ENCODE measurements around the gene DGKI. TPM values are rescaled to one million over a fixed set of nuclear protein-coding genes. Genes with fewer than 3 reads are reported as not detected.
A peak's percentile ranks its signal among the peaks of the same experiment; 100 is the strongest.
"Not testable (repeated sequence)": the region's sequence is repeated elsewhere in the genome, so short reads cannot be mapped to it uniquely, and the experiment has no call there.

Gene DGKI
- polyA plus RNA-seq, 1 donor = 1.4 TPM

DNA sequence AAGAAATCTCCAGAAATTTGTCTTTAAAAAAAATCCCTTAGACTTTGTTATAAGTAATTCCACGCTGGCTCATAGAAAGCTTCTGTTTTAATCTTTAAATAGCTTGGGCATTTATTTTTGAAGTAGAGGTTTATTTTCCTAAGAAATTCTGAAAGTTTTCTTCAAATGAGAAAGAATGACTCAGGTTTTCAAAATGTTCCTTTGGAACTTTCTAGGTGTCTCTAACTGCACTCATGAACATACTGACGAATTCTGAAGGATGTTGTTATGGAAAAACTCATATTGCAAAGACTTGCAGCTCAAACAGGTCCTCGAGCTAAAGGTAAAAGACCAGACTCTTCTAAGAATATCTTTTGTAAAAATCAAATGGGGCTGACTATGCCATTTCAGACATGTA, 10.7 kb downstream of the DGKI start:
- Histone ChIP-seq H3K4me1 (ENCODE audit: control insufficient read depth, insufficient read depth, low read length) (no peaks in the 10 kb centered on the region), H3K9me3 (ENCODE audit: control insufficient read depth, low read depth, low read length) (peaks cover 3% of the 10 kb centered on the region), H3K27me3 (ENCODE audit: control insufficient read depth, insufficient read depth, low read length) (peaks cover 12% of the 10 kb centered on the region), H3K4me3 (ENCODE audit: low read length) (no peak overlapping the region), H3K36me3 (ENCODE audit: control insufficient read depth, insufficient read depth, low read length) (no peaks in the 10 kb centered on the region), H3K27ac (ENCODE audit: low read length) (no peak overlapping the region)
- 100% methylated on average over 1 of the region's 3 CpGs for WGBS (ENCODE audit: insufficient coverage, low lambda C conversion rate)
- no peak for DNase-seq

DNA sequence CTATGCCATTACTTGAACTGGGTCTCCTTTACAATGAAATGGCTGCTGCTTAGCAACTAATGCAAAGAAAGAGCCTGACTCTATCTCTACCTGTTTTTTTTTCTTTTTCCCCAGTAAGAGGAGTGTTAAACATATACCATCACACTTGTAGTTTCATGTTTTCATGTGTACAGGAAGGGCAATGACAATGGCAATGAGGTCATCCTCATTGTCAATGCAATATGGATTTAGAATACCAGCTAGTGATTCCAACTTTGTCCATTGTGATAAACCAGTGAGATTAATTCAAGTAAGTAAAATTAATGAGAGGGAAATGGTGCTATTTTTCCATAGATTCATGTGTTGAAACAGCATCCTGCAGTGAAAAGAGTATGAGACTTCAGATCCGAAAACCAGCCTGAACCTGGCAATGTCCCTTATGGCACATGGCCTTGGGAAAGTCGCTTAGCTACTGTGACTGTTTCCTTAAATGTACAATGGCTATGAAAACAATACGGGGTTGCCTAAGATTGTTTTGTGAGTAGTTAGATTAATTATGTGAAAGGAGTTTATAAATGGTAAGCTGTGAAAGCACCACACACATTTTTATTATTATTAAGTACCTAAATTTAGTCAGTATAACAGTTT, 11.2 kb downstream of the DGKI start:
- Histone ChIP-seq H3K9me3 (ENCODE audit: control insufficient read depth, low read depth, low read length) (peaks cover 3% of the 10 kb centered on the region), H3K36me3 (ENCODE audit: control insufficient read depth, insufficient read depth, low read length) (no peaks in the 10 kb centered on the region), H3K4me1 (ENCODE audit: control insufficient read depth, insufficient read depth, low read length) (no peaks in the 10 kb centered on the region), H3K27ac (ENCODE audit: low read length) (no peak overlapping the region), H3K27me3 (ENCODE audit: control insufficient read depth, insufficient read depth, low read length) (peaks cover 8% of the 10 kb centered on the region), H3K4me3 (ENCODE audit: low read length) (no peak overlapping the region)
- DNase-seq = no peak
- no CpG with 5 or more reads among the region's 3 CpGs for WGBS (ENCODE audit: insufficient coverage, low lambda C conversion rate)

DNA sequence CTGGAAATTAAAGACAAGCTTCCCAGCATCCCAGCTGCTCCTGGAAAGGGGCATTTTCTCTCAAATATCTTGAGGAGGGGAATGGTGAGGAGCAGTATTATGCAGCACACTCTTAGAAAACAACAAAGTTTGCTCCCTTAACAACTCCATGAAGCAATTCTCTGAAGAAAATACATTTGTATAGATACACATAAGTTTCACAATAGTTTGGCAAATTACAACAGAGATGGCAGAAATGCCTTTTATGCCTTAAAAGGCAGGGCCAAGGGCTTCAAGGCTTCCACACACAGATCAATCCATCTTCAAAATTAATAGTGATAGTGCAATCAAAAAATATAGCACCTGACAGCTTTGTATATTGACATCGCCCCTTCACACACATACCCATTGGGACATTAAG, 12.2 kb downstream of the DGKI start:
- peaks cover 3% of the 10 kb centered on the region for H3K9me3 ChIP-seq (ENCODE audit: control insufficient read depth, low read depth, low read length)
- no peak overlapping the region for H3K27ac ChIP-seq (ENCODE audit: low read length)
- peaks cover 2% of the 10 kb centered on the region for H3K27me3 ChIP-seq (ENCODE audit: control insufficient read depth, insufficient read depth, low read length)
- no peaks in the 10 kb centered on the region for H3K4me1 ChIP-seq (ENCODE audit: control insufficient read depth, insufficient read depth, low read length)
- DNase-seq = no peak
- H3K4me3 ChIP-seq (ENCODE audit: low read length) = no peak overlapping the region
- no CpG with 5 or more reads among the region's 1 CpG for WGBS (ENCODE audit: insufficient coverage, low lambda C conversion rate)
- H3K36me3 ChIP-seq (ENCODE audit: control insufficient read depth, insufficient read depth, low read length) = no peaks in the 10 kb centered on the region

DNA sequence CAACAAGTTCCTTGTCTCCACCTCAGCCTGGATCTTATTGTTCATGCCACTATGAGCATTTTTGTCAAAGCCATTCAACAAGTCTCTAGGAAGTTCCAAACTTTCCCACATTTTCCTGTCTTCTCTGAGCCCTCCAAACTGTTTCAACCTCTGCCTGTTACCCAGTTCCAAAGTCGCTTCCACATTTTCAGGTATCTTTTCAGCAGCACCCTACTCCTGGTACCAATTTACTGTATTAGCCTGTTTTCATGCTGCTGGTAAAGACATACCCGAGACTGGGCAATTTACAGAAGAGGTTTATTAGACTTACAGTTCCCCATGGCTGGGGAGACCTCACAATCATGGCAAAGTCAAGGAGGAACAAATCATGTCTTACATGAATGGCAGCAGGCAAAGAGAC, 13.8 kb downstream of the DGKI start:
- H3K27ac ChIP-seq (ENCODE audit: low read length); DNase-seq; H3K4me1 ChIP-seq (ENCODE audit: control insufficient read depth, insufficient read depth, low read length); H3K36me3 ChIP-seq (ENCODE audit: control insufficient read depth, insufficient read depth, low read length); H3K9me3 ChIP-seq (ENCODE audit: control insufficient read depth, low read depth, low read length); H3K4me3 ChIP-seq (ENCODE audit: low read length); H3K27me3 ChIP-seq (ENCODE audit: control insufficient read depth, insufficient read depth, low read length): not testable (repeated sequence)
- WGBS (ENCODE audit: insufficient coverage, low lambda C conversion rate) = no CpG with 5 or more reads among the region's 2 CpGs

DNA sequence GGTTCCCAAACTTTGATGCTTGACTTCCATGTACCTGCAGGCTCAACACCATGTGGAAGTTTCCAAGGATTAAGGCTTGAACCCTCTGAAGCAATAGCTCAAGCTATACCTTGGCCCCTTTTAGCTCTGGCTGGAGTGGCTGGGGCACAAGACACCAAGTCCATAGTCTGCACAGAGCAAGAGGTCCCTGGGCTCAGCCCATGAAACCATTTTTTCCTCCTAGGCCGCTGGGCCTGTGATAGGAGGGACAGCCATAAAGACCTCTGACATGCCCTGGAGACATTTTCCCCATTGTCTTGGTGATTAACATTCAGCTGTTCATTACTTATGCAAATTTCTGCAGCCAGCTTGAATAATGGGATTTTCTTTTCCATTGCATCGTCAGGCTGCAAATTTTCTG, 14.4 kb downstream of the DGKI start:
- H3K4me3 ChIP-seq (ENCODE audit: low read length) = no peak overlapping the region
- no peaks in the 10 kb centered on the region for H3K4me1 ChIP-seq (ENCODE audit: control insufficient read depth, insufficient read depth, low read length)
- DNase-seq = no peak
- H3K9me3 ChIP-seq (ENCODE audit: control insufficient read depth, low read depth, low read length) = peaks cover 3% of the 10 kb centered on the region
- no peaks in the 10 kb centered on the region for H3K27me3 ChIP-seq (ENCODE audit: control insufficient read depth, insufficient read depth, low read length)
- H3K27ac ChIP-seq (ENCODE audit: low read length) = no peak overlapping the region
- WGBS (ENCODE audit: insufficient coverage, low lambda C conversion rate) = no CpG with 5 or more reads among the region's 2 CpGs
- no peaks in the 10 kb centered on the region for H3K36me3 ChIP-seq (ENCODE audit: control insufficient read depth, insufficient read depth, low read length)

DNA sequence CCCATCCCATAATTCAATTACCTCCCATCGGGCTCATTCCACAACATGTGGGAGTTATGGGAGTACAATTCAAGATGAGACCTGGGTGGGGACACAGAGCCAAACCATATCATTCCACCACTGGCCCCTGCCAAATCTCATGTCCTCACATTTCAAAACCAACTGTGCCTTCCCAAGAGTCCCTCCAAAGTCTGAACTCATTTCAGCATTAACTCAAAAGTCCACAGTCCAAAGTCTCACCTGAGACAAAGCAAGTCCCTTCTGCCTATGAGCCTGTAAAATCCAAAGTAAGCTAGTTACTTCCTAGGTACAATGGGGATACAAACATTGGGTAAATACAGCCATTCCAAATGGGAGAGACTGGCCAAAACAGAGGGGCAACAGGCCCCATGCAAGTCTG, 15.2 kb downstream of the DGKI start:
- H3K9me3 ChIP-seq (ENCODE audit: control insufficient read depth, low read depth, low read length); H3K27me3 ChIP-seq (ENCODE audit: control insufficient read depth, insufficient read depth, low read length); DNase-seq; H3K36me3 ChIP-seq (ENCODE audit: control insufficient read depth, insufficient read depth, low read length); H3K4me3 ChIP-seq (ENCODE audit: low read length); H3K4me1 ChIP-seq (ENCODE audit: control insufficient read depth, insufficient read depth, low read length); H3K27ac ChIP-seq (ENCODE audit: low read length): not testable (repeated sequence)
- no CpG with 5 or more reads among the region's 1 CpG for WGBS (ENCODE audit: insufficient coverage, low lambda C conversion rate)

DNA sequence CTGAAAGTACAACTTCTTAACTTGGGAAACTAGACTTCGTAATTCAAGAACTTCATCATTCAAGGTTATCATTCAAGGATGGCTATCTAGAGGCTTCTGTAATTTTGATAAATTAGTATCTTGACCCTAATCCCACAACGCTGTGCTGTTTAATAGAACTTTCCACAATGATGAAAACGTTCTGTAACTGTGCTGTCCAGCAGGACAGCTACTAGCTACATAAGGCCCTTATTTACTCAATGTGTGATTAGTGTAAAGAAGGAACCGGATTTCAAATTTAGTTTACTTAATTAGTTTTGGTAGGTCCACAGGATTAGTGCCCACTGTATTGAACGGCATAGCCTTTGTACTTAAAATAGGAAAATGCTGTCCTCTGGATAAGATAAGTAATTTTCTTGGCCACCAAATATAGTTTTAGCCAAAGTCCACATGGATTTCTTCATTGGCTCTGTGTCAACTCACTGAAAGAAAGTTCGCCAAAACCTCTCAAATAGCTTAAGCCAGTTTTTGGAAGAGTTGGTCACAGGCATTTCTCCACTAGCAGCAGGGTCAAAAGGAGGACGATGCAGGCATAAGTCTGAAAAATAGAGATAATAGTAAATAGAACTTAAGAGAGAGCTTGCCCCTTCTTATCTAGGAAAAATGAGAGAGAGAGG, 17.3 kb downstream of the DGKI start:
- no peaks in the 10 kb centered on the region for H3K27me3 ChIP-seq (ENCODE audit: control insufficient read depth, insufficient read depth, low read length)
- DNase-seq = no peak
- WGBS (ENCODE audit: insufficient coverage, low lambda C conversion rate) = 100% methylated on average over 1 of the region's 7 CpGs

DNA sequence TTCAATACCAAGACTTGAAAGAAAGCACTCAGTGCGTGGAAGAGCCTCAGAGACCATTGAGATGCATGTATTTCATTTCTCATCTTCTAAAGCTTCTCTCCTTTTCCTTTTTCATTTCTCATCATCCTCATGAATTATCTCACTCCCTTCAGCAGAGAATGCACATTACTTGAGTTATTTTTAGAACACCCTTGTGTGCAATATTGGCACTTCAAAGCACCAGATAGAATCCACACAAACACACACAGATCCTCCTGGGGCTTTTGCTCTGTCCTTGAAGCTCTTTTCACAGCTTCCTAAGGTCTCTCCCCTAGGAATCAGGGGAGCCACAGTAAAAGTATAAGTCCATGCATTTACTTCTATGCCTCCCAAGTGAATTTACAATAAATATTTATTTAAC, 18.3 kb downstream of the DGKI start:
- Histone ChIP-seq H3K4me3 (ENCODE audit: low read length) (no peak overlapping the region), H3K27ac (ENCODE audit: low read length) (no peak overlapping the region), H3K4me1 (ENCODE audit: control insufficient read depth, insufficient read depth, low read length) (no peaks in the 10 kb centered on the region), H3K36me3 (ENCODE audit: control insufficient read depth, insufficient read depth, low read length) (no peaks in the 10 kb centered on the region), H3K27me3 (ENCODE audit: control insufficient read depth, insufficient read depth, low read length) (no peaks in the 10 kb centered on the region), H3K9me3 (ENCODE audit: control insufficient read depth, low read depth, low read length) (peaks cover 3% of the 10 kb centered on the region)
- no CpG with 5 or more reads among the region's 1 CpG for WGBS (ENCODE audit: insufficient coverage, low lambda C conversion rate)
- no peak for DNase-seq

More for the DNA sequence above, 17.3 kb downstream of the DGKI start:
- Histone ChIP-seq H3K4me1 (ENCODE audit: control insufficient read depth, insufficient read depth, low read length) (no peaks in the 10 kb centered on the region), H3K27ac (ENCODE audit: low read length) (no peak overlapping the region), H3K4me3 (ENCODE audit: low read length) (no peak overlapping the region), H3K9me3 (ENCODE audit: control insufficient read depth, low read depth, low read length) (peaks cover 3% of the 10 kb centered on the region), H3K36me3 (ENCODE audit: control insufficient read depth, insufficient read depth, low read length) (no peaks in the 10 kb centered on the region)

DNA sequence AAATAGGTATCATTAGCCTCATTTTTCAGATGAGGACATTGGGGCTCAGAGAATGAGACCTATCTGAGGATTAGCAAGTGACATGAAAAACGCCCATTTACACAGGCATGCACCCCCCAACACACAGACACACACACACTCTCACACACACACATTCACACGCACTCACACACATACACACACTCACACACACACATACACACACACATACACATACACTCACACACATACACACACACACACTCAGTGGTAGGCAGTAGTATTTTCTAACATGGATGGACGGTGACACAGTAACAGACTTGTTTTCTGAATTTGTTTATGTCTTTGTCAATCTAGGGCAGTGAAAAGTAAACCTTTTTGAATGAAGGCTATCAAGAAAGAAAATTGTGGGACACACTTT, 21.3 kb downstream of the DGKI start:
- Histone ChIP-seq H3K4me1 (ENCODE audit: control insufficient read depth, insufficient read depth, low read length) (no peaks in the 10 kb centered on the region), H3K9me3 (ENCODE audit: control insufficient read depth, low read depth, low read length) (no peaks in the 10 kb centered on the region), H3K27me3 (ENCODE audit: control insufficient read depth, insufficient read depth, low read length) (peaks cover 10% of the 10 kb centered on the region), H3K36me3 (ENCODE audit: control insufficient read depth, insufficient read depth, low read length) (no peaks in the 10 kb centered on the region), H3K27ac (ENCODE audit: low read length) (no peak overlapping the region), H3K4me3 (ENCODE audit: low read length) (no peak overlapping the region)
- no CpG with 5 or more reads among the region's 3 CpGs for WGBS (ENCODE audit: insufficient coverage, low lambda C conversion rate)
- DNase-seq = no peak

DNA sequence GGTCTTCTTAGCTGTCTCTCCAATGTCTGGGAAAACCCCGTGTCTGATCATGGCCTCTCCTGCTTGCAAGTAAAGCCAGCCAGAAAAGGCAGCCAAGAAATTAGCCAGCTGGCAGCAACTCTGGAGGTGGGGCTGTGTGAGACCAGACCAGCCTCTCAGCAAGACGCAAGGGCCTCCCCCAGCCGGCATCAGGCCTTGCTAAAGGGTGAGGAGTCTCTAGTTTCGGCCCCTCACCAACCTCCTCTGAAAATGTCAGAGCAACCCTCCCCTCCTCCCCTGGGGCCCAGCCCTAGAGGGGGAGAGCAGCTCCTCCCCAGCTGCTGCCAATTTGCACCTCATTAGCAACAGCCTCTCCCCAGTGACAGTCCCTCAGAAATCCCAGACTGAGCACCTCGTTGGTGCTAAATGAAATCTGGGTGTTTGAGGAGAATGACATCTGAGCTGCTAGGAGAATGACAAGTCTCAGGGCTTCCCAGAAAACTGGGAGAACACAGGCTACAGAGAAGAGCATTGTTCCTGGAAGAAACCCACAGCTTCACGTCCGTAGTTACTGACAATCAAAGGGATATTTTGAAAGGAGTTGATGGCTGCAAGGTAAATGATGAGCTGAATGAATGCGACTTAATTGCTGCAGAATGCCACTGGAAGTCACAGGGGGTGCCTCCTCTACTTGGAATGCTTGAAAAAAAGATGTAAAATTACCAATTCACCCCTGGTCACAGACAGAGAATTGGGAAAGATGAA, 25.9 kb downstream of the DGKI start:
- Histone ChIP-seq H3K27ac (ENCODE audit: low read length) (no peak overlapping the region), H3K4me3 (ENCODE audit: low read length) (no peak overlapping the region), H3K27me3 (ENCODE audit: control insufficient read depth, insufficient read depth, low read length) (peaks cover 16% of the 10 kb centered on the region), H3K9me3 (ENCODE audit: control insufficient read depth, low read depth, low read length) (no peaks in the 10 kb centered on the region), H3K4me1 (ENCODE audit: control insufficient read depth, insufficient read depth, low read length) (no peaks in the 10 kb centered on the region), H3K36me3 (ENCODE audit: control insufficient read depth, insufficient read depth, low read length) (no peaks in the 10 kb centered on the region)
- 27% methylated on average over 2 of the region's 8 CpGs for WGBS (ENCODE audit: insufficient coverage, low lambda C conversion rate)
- peak; percentile 26 to 28 for DNase-seq
